HepG2 (cell line): ENCODE data around the gene STMN3. TPM values are rescaled to one million over a fixed set of nuclear protein-coding genes. Genes with fewer than 3 reads are reported as not detected.

ENCODE experiments used
- ATAC-seq: fragments of 200-7000 bp; cut with Tn5 transposase; 3 replicates; pipeline ENCODE4 v1.9.1; 2020; ENCODE audit warnings: mild to moderate bottlenecking, moderate library complexity
- BruUV-seq: library from RNA; stranded (reverse); fragments of 400-500 nt; replicated peaks from 2 replicates; lab custom pipeline; 2021; lab: Mats Ljungman, UMichigan
- CTCF ChIA-PET: fragments of 300-600 bp; formaldehyde crosslinking; extraction: SDS; loops from one replicate; lab custom pipeline; 2021; ENCODE audit warnings: low total read pairs, inconsistent platforms, low intra/inter-chr PET ratio; lab: Yijun Ruan, JAX
- POLR2A ChIA-PET: fragments of 350-600 bp; sonication (Branson Sonifier 250); formaldehyde crosslinking; loops from one replicate; lab custom pipeline; 2020; ENCODE audit warnings: antibody characterized with exemption, inconsistent platforms; lab: Yijun Ruan, JAX
- DNase-seq: peaks from one replicate; pipeline ENCODE4 v3.0.0-alpha.2; 2015; ENCODE audit warnings: low spot score
- FAIRE-seq: peaks from 3 replicates; lab custom pipeline; 2011; peaks lifted over from hg19 to GRCh38; lab: Jason Lieb, UNC
- H2AFZ ChIP-seq: one replicate; pipeline ENCODE4 v1.6.1; 2011; ENCODE audit warnings: low read length, inconsistent platforms
- H3K27ac ChIP-seq: fragments of 300-600 bp; 3 replicates; pipeline ENCODE4 v1.8.0; 2011; ENCODE audit warnings: mixed run types, mild to moderate bottlenecking, mixed read lengths, low read length, inconsistent platforms; ENCODE audit not compliant: insufficient read depth; ENCODE audit errors: extremely low read length
- H3K27me3 ChIP-seq, 2 experiments: fragments of 200-600 bp in 1 of 2; 2 replicates in 1 of 2; 3 replicates in 1 of 2; pipeline versions ENCODE4 v1.6.0 to v1.8.0; 2011; ENCODE audit warnings: low read length in 2 of 2, mild to moderate bottlenecking in 2 of 2, moderate library complexity in 2 of 2, inconsistent platforms in 1 of 2; ENCODE audit not compliant: insufficient read depth in 2 of 2, control insufficient read depth in 1 of 2
- H3K36me3 ChIP-seq, 2 experiments: fragments of 200-600 bp in 1 of 2; replicated peaks in 1 of 2; 2 replicates in 1 of 2; 3 replicates in 1 of 2; pipeline versions ENCODE4 v1.5.1 to v1.8.0; 2011; ENCODE audit warnings: low read length in 2 of 2, inconsistent platforms in 1 of 2; ENCODE audit not compliant: insufficient read depth in 2 of 2, control insufficient read depth in 1 of 2
- H3K4me1 ChIP-seq: 2 replicates; pipeline ENCODE4 v1.5.1; 2012; ENCODE audit warnings: low read length, inconsistent platforms; ENCODE audit not compliant: insufficient read depth
- H3K4me2 ChIP-seq: 2 replicates; pipeline ENCODE4 v1.6.0; 2011; ENCODE audit warnings: low read depth, low read length, inconsistent platforms
- H3K4me3 ChIP-seq, 3 experiments: fragments of 200-600 bp in 1 of 3; sonication (generic), shearing (Covaris generic) in 1 of 3; replicated peaks in 1 of 3; 2 replicates each; pipeline ENCODE4 v1.5.1; 2011 to 2016; ENCODE audit warnings: low read length in 3 of 3, inconsistent platforms in 2 of 3, low read depth in 2 of 3, mild to moderate bottlenecking in 2 of 3, control low read depth in 1 of 3, mixed read lengths in 1 of 3; ENCODE audit not compliant: insufficient read depth in 1 of 3
- H3K79me2 ChIP-seq: one replicate; pipeline ENCODE4 v1.6.1; 2011; ENCODE audit warnings: low read length, inconsistent platforms; ENCODE audit not compliant: insufficient read depth
- H3K9ac ChIP-seq: 2 replicates; pipeline ENCODE4 v1.6.0; 2011; ENCODE audit warnings: mild to moderate bottlenecking, low read depth, low read length, inconsistent platforms; ENCODE audit not compliant: insufficient read depth
- H3K9me3 ChIP-seq: 2 replicates; pipeline ENCODE4 v1.5.1; 2012; ENCODE audit warnings: mild to moderate bottlenecking, low read length
- H4K20me1 ChIP-seq: 2 replicates; pipeline ENCODE4 v1.6.0; 2011; ENCODE audit warnings: inconsistent platforms, mild to moderate bottlenecking, low read length, moderate library complexity; ENCODE audit not compliant: insufficient read depth
- ARNTL ChIP-seq: sonication (generic); formaldehyde crosslinking; IDR thresholded peaks from 2 replicates; pipeline ENCODE4 v1.4.0; 2020; ENCODE audit warnings: mild to moderate bottlenecking, missing genetic modification reagents
- CHD2 ChIP-seq: IDR thresholded peaks from 2 replicates; pipeline ENCODE4 v1.6.1; 2011; ENCODE audit warnings: low read depth, low read length, improper control_type of control experiment
- KMT2B ChIP-seq: IDR thresholded peaks from 2 replicates; pipeline ENCODE4 v1.6.1; 2016; ENCODE audit warnings: missing genetic modification reagents, missing compliant biosample characterization
- PCBP1 ChIP-seq: fragments of 200-400 bp; formaldehyde crosslinking; IDR thresholded peaks from 2 replicates; pipeline ENCODE4 v1.6.1; 2017; ENCODE audit warnings: mild to moderate bottlenecking, low read depth, low read length, borderline replicate concordance
- POLR2G ChIP-seq: fragments of 200-400 bp; formaldehyde crosslinking; IDR thresholded peaks from 2 replicates; pipeline ENCODE4 v1.6.1; 2018; ENCODE audit warnings: mild to moderate bottlenecking, low read depth, low read length, moderate library complexity
- SUZ12 ChIP-seq: fragments of 150-350 bp; IDR thresholded peaks from 2 replicates; pipeline ENCODE4 v1.6.1; 2014; ENCODE audit warnings: low read depth, low read length
- ZBTB42 ChIP-seq: sonication (generic); formaldehyde crosslinking; IDR thresholded peaks from 2 replicates; pipeline ENCODE4 v1.5.0; 2020; ENCODE audit warnings: mild to moderate bottlenecking, missing genetic modification reagents
- ZNF230 ChIP-seq: sonication (generic); formaldehyde crosslinking; IDR thresholded peaks from 2 replicates; pipeline ENCODE4 v1.4.0; 2020; ENCODE audit warnings: mild to moderate bottlenecking, missing genetic modification reagents
- ZNF326 ChIP-seq: sonication (generic); formaldehyde crosslinking; IDR thresholded peaks from 2 replicates; pipeline ENCODE4 v1.4.0; 2020; ENCODE audit warnings: missing genetic modification reagents, borderline replicate concordance
- ZNF343 ChIP-seq: sonication (generic); formaldehyde crosslinking; IDR thresholded peaks from 2 replicates; pipeline ENCODE4 v1.4.0; 2020; ENCODE audit warnings: mild to moderate bottlenecking, missing genetic modification reagents
- ZNF44 ChIP-seq: sonication (generic); formaldehyde crosslinking; IDR thresholded peaks from 2 replicates; pipeline ENCODE4 v1.5.1; 2020; ENCODE audit warnings: mild to moderate bottlenecking, missing genetic modification reagents
- ZNF556 ChIP-seq: sonication (generic); formaldehyde crosslinking; IDR thresholded peaks from 2 replicates; pipeline ENCODE4 v1.4.0; 2020; ENCODE audit warnings: mild to moderate bottlenecking, missing genetic modification reagents, borderline replicate concordance
- ZNF589 ChIP-seq: sonication (generic); formaldehyde crosslinking; conservative IDR thresholded peaks from 2 replicates; pipeline ENCODE4 v1.8.0; 2022; ENCODE audit warnings: mild to moderate bottlenecking, moderate library complexity, missing genetic modification reagents
- ZNF737 ChIP-seq: sonication (generic); formaldehyde crosslinking; IDR thresholded peaks from 2 replicates; pipeline ENCODE4 v1.5.0; 2020; ENCODE audit warnings: missing genetic modification reagents, mild to moderate bottlenecking, borderline replicate concordance
- WGBS: methylation state at CpG from one replicate; pipeline ENCODE4 v1.1.6; 2017; ENCODE audit warnings: low lambda C conversion rate; 5-methylcytosine and 5-hydroxymethylcytosine counted together
- in situ Hi-C: cut with HindIII; loops from 2 replicates; pipeline ENCODE4 v1.10.0; 2017; ENCODE audit warnings: low pct_unique_long_range_greater_than_20kb; ENCODE audit not compliant: extremely low pct_ligation_motif_present
- intact Hi-C: fragments of 100-400 bp; cut with micrococcal nuclease; formaldehyde crosslinking; loops from one replicate; pipeline ENCODE4 v1.10.0; 2022; ENCODE audit not compliant: unreplicated experiment
- polyA plus RNA-seq, 8 experiments: library from polyadenylated mRNA; depleted of rRNA in 3 of 8; stranded (reverse) in 7 of 8; unstranded in 1 of 8; fragments of >200 nt; fragmentation: Illumina TruSeq in 4 of 8; extraction: Trizol in 4 of 8; gene quantifications; 2 replicates each; pipeline versions ENCODE4 v1.2.1 to v1.2.3, GENCODE V29; 2011 to 2016; ENCODE audit warnings: low read depth in 4 of 8, missing spikeins in 1 of 8, mixed read lengths in 1 of 8; ENCODE audit not compliant: insufficient read depth in 1 of 8
- total RNA-seq, 5 experiments: library from RNA; depleted of rRNA; stranded (reverse); fragments of >200 nt; fragmentation: Illumina TruSeq; extraction: Trizol; gene quantifications; 2 replicates each; pipeline ENCODE4 v1.2.3, GENCODE V29; 2016; ENCODE audit warnings: low read depth in 1 of 5
- TF ChIP-seq, protein P1 (sequence below): sonication (generic); formaldehyde crosslinking; IDR thresholded peaks from 2 replicates; pipeline ENCODE4 v1.8.1; 2022; ENCODE audit warnings: low read depth, mild to moderate bottlenecking, missing genetic modification reagents
- TF ChIP-seq, protein P2 (sequence below): fragments of 450-650 bp; IDR thresholded peaks from 2 replicates; pipeline ENCODE4 v1.6.1; 2017
- TF ChIP-seq, protein P3 (sequence below), 2 experiments: IDR thresholded peaks; 2 replicates each; pipeline ENCODE4 v1.6.1; 2011 to 2012; ENCODE audit warnings: low read length in 2 of 2, borderline replicate concordance in 1 of 2, low read depth in 1 of 2, mild to moderate bottlenecking in 1 of 2, moderate library complexity in 1 of 2

STMN3 gene
- total and polyA plus RNA-seq, 2 of the 13 experiments (the other 11 are each of a cell fraction or from before 2014, with no cell fraction given) = 21.0 to 48.3 TPM

DNA sequence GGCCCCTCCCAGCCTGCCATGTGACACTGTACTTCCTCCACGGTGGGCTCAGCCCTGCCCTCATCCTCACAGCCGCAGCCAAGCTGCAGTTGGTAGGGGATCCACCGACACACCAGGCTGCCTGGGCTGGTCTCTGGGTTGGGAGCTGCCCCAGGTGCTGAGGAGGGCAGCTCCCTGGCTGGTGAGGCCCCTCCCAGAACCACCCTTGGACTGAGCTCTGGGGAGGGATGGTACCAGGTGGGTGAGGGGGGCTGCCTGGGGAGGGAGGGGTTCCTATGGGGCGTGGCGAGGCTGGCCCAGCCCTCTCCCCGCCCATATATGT, 43.0 kb upstream of the STMN3 start:
- FAIRE-seq (no peak), ATAC-seq (peak; percentile 36), DNase-seq (no peak)
- Histone ChIP-seq H3K27ac (no peak overlapping the region), H3K27me3 (no peaks in the 10 kb centered on the region), H3K79me2 (no peaks in the 10 kb centered on the region), H3K9ac (no peak overlapping the region; the same call in 1 of the 2 replicates), H4K20me1 (peaks cover 4% of the 10 kb centered on the region; the same call in 1 of the 2 replicates), H3K4me3 (peak overlapping the region in 1 of 3 experiments; percentile 43; a peak in 1 of 6 replicates), H3K4me1 (peaks cover 21% of the 10 kb centered on the region), H3K4me2 (peak overlapping the region; percentile 63), H3K9me3 (no peaks in the 10 kb centered on the region), H2AFZ (no peak overlapping the region), H3K36me3 (peaks cover 4% of the 10 kb centered on the region in 2 experiments; a peak in 4 of 5 replicates)
- POLR2A ChIA-PET = interaction anchor here (0.7 to 1.7 kb wide), 3 partner anchors 12 to 42 kb away, joined by 3 to 9 read pairs (median 3); partner anchors contain the start of genes ARFRP1 and ZGPAT
- intact Hi-C loops = no loop called here
- no TSS peak for BruUV-seq
- in situ Hi-C loops = no loop called here
- WGBS = 79% methylated on average over 5 of the region's 6 CpGs
- CTCF ChIA-PET = no interaction called here
- TF ChIP-seq KMT2B (CRISPR knock-in tag) (0 out of 2 replicates have a peak, but pooled peaks have one; percentile 8), ZNF44 (no peak), PCBP1 (0 out of 2 replicates have a peak, but pooled peaks have one; percentile 56), ZNF326 (CRISPR knock-in tag) (peak; percentile 47; the same call in 1 of the 2 replicates), ZNF737 (CRISPR knock-in tag) (0 out of 2 replicates have a peak, but pooled peaks have one; percentile 22), ZNF230 (CRISPR knock-in tag) (0 out of 2 replicates have a peak, but pooled peaks have one; percentile 9), ZBTB42 (CRISPR knock-in tag) (0 out of 2 replicates have a peak, but pooled peaks have one; percentile 39), ZNF589 (0 out of 2 replicates have a peak, but pooled peaks have one; percentile 53), ARNTL (CRISPR knock-in tag) (0 out of 2 replicates have a peak, but pooled peaks have one; percentile 28), SUZ12 (no peak), CHD2 (0 out of 2 replicates have a peak, but pooled peaks have one; percentile 35), ZNF556 (CRISPR knock-in tag) (0 out of 2 replicates have a peak, but pooled peaks have one; percentile 38), ZNF343 (CRISPR knock-in tag) (0 out of 2 replicates have a peak, but pooled peaks have one; percentile 45), POLR2G (peak; percentile 35)
- TF ChIP-seq, protein P1, sequence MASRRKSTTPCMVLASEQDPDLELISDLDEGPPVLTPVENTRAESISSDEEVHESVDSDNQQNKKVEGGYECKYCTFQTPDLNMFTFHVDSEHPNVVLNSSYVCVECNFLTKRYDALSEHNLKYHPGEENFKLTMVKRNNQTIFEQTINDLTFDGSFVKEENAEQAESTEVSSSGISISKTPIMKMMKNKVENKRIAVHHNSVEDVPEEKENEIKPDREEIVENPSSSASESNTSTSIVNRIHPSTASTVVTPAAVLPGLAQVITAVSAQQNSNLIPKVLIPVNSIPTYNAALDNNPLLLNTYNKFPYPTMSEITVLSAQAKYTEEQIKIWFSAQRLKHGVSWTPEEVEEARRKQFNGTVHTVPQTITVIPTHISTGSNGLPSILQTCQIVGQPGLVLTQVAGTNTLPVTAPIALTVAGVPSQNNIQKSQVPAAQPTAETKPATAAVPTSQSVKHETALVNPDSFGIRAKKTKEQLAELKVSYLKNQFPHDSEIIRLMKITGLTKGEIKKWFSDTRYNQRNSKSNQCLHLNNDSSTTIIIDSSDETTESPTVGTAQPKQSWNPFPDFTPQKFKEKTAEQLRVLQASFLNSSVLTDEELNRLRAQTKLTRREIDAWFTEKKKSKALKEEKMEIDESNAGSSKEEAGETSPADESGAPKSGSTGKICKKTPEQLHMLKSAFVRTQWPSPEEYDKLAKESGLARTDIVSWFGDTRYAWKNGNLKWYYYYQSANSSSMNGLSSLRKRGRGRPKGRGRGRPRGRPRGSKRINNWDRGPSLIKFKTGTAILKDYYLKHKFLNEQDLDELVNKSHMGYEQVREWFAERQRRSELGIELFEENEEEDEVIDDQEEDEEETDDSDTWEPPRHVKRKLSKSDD (CRISPR knock-in tag) = peak; percentile 9; the same call in 1 of the 2 replicates
- TF ChIP-seq, protein P2, sequence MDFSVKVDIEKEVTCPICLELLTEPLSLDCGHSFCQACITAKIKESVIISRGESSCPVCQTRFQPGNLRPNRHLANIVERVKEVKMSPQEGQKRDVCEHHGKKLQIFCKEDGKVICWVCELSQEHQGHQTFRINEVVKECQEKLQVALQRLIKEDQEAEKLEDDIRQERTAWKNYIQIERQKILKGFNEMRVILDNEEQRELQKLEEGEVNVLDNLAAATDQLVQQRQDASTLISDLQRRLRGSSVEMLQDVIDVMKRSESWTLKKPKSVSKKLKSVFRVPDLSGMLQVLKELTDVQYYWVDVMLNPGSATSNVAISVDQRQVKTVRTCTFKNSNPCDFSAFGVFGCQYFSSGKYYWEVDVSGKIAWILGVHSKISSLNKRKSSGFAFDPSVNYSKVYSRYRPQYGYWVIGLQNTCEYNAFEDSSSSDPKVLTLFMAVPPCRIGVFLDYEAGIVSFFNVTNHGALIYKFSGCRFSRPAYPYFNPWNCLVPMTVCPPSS = no peak
- TF ChIP-seq, protein P3, sequence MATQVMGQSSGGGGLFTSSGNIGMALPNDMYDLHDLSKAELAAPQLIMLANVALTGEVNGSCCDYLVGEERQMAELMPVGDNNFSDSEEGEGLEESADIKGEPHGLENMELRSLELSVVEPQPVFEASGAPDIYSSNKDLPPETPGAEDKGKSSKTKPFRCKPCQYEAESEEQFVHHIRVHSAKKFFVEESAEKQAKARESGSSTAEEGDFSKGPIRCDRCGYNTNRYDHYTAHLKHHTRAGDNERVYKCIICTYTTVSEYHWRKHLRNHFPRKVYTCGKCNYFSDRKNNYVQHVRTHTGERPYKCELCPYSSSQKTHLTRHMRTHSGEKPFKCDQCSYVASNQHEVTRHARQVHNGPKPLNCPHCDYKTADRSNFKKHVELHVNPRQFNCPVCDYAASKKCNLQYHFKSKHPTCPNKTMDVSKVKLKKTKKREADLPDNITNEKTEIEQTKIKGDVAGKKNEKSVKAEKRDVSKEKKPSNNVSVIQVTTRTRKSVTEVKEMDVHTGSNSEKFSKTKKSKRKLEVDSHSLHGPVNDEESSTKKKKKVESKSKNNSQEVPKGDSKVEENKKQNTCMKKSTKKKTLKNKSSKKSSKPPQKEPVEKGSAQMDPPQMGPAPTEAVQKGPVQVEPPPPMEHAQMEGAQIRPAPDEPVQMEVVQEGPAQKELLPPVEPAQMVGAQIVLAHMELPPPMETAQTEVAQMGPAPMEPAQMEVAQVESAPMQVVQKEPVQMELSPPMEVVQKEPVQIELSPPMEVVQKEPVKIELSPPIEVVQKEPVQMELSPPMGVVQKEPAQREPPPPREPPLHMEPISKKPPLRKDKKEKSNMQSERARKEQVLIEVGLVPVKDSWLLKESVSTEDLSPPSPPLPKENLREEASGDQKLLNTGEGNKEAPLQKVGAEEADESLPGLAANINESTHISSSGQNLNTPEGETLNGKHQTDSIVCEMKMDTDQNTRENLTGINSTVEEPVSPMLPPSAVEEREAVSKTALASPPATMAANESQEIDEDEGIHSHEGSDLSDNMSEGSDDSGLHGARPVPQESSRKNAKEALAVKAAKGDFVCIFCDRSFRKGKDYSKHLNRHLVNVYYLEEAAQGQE (IDR thresholded peaks at IDR 0.05; ENCODE audit: borderline replicate concordance in 1 of 2, low read depth in 1 of 2, low read length in 2 of 2) = peak in 1 of 2 experiments; percentile 31; a peak in 1 of 4 replicates
